ENCODE results near the gene HEPN1. TPM values are rescaled to one million over a fixed set of nuclear protein-coding genes. Genes with fewer than 3 reads are reported as not detected.

HEPN1 gene
- total RNA-seq, 1 donor from 2014 or later, result not detected

- no peak overlapping the region for H3K27ac ChIP-seq (ENCODE audit: low read depth, low read length)
- no peak overlapping the region for H3K4me3 ChIP-seq (ENCODE audit: low read length in 3 of 3)
- no peak overlapping the region for H3K9ac ChIP-seq (ENCODE audit: low read depth in 1 of 3, low read length in 3 of 3)
- peaks cover 2 to 7% (median 3%) of the 10 kb centered on the region in 3 donors for H3K4me1 ChIP-seq (ENCODE audit: control insufficient read depth in 3 of 3, insufficient read depth in 3 of 3, low read length in 3 of 3)
- no peaks in the 10 kb centered on the region for H3K36me3 ChIP-seq (ENCODE audit: control insufficient read depth in 3 of 3, insufficient read depth in 3 of 3, low read length in 3 of 3)
- H3K9me3 ChIP-seq (ENCODE audit: control insufficient read depth in 3 of 3, low read length in 3 of 3), result no peaks in the 10 kb centered on the region
- H3K27me3 ChIP-seq (ENCODE audit: control insufficient read depth in 3 of 3, insufficient read depth in 3 of 3, low read length in 3 of 3), result peaks cover 2 to 27% (median 16%) of the 10 kb centered on the region in 3 donors
Measured at GRCh38 chr11:124919898-124920297, 848 bp downstream of the HEPN1 start.

GRCh38 chr11:124920356-124920755 lies 1.3 kb downstream of the HEPN1 start:
- no peak overlapping the region for H3K9ac ChIP-seq (ENCODE audit: low read depth in 1 of 3, low read length in 3 of 3)

GRCh38 chr11:124920870-124921609 lies 2.0 kb downstream of the HEPN1 start:
- Histone ChIP-seq H3K4me1 (ENCODE audit: control insufficient read depth in 3 of 3, insufficient read depth in 3 of 3, low read length in 3 of 3) (peaks cover 2 to 7% (median 3%) of the 10 kb centered on the region in 3 donors), H3K9me3 (ENCODE audit: control insufficient read depth in 3 of 3, low read length in 3 of 3) (no peaks in the 10 kb centered on the region), H3K36me3 (ENCODE audit: control insufficient read depth in 3 of 3, insufficient read depth in 3 of 3, low read length in 3 of 3) (no peaks in the 10 kb centered on the region), H3K27ac (ENCODE audit: low read depth, low read length) (peak overlapping the region; percentile 5), H3K4me3 (ENCODE audit: low read length in 3 of 3) (peak overlapping the region; percentile 20 to 67 (median 65)), H3K9ac (ENCODE audit: low read depth in 1 of 3, low read length in 3 of 3) (peak overlapping the region in 2 of 3 donors; percentile 20 to 62), H3K27me3 (ENCODE audit: control insufficient read depth in 3 of 3, insufficient read depth in 3 of 3, low read length in 3 of 3) (peaks cover 2 to 27% (median 16%) of the 10 kb centered on the region in 3 donors)

More at GRCh38 chr11:124920356-124920755, 1.3 kb downstream of the HEPN1 start:
- peaks cover 2 to 7% (median 3%) of the 10 kb centered on the region in 3 donors for H3K4me1 ChIP-seq (ENCODE audit: control insufficient read depth in 3 of 3, insufficient read depth in 3 of 3, low read length in 3 of 3)
- H3K9me3 ChIP-seq (ENCODE audit: control insufficient read depth in 3 of 3, low read length in 3 of 3), result no peaks in the 10 kb centered on the region
- peaks cover 2 to 27% (median 16%) of the 10 kb centered on the region in 3 donors for H3K27me3 ChIP-seq (ENCODE audit: control insufficient read depth in 3 of 3, insufficient read depth in 3 of 3, low read length in 3 of 3)
- no peaks in the 10 kb centered on the region for H3K36me3 ChIP-seq (ENCODE audit: control insufficient read depth in 3 of 3, insufficient read depth in 3 of 3, low read length in 3 of 3)
- no peak overlapping the region for H3K27ac ChIP-seq (ENCODE audit: low read depth, low read length)
- peak overlapping the region in 1 of 3 donors; percentile 20 for H3K4me3 ChIP-seq (ENCODE audit: low read length in 3 of 3)

- Histone ChIP-seq H3K4me1 (ENCODE audit: control insufficient read depth in 3 of 3, insufficient read depth in 3 of 3, low read length in 3 of 3) (peaks cover 2 to 7% (median 3%) of the 10 kb centered on the region in 3 donors), H3K36me3 (ENCODE audit: control insufficient read depth in 3 of 3, insufficient read depth in 3 of 3, low read length in 3 of 3) (no peaks in the 10 kb centered on the region), H3K4me3 (ENCODE audit: low read length in 3 of 3) (no peak overlapping the region), H3K9ac (ENCODE audit: low read depth in 1 of 3, low read length in 3 of 3) (no peak overlapping the region), H3K27me3 (ENCODE audit: control insufficient read depth in 3 of 3, insufficient read depth in 3 of 3, low read length in 3 of 3) (peaks cover 2 to 27% (median 16%) of the 10 kb centered on the region in 3 donors), H3K9me3 (ENCODE audit: control insufficient read depth in 3 of 3, low read length in 3 of 3) (no peaks in the 10 kb centered on the region), H3K27ac (ENCODE audit: low read depth, low read length) (no peak overlapping the region)
Measured at GRCh38 chr11:124922831-124923230, 3.8 kb downstream of the HEPN1 start.

GRCh38 chr11:124923296-124923695 lies 4.2 kb downstream of the HEPN1 start:
- no peaks in the 10 kb centered on the region for H3K9me3 ChIP-seq (ENCODE audit: control insufficient read depth in 3 of 3, low read length in 3 of 3)
- H3K36me3 ChIP-seq (ENCODE audit: control insufficient read depth in 3 of 3, insufficient read depth in 3 of 3, low read length in 3 of 3), result no peaks in the 10 kb centered on the region
- H3K9ac ChIP-seq (ENCODE audit: low read depth in 1 of 3, low read length in 3 of 3), result no peak overlapping the region
- H3K27ac ChIP-seq (ENCODE audit: low read depth, low read length), result no peak overlapping the region
- H3K27me3 ChIP-seq (ENCODE audit: control insufficient read depth in 3 of 3, insufficient read depth in 3 of 3, low read length in 3 of 3), result peaks cover 2 to 27% (median 16%) of the 10 kb centered on the region in 3 donors
- H3K4me3 ChIP-seq (ENCODE audit: low read length in 3 of 3), result no peak overlapping the region
- peaks cover 2 to 7% (median 3%) of the 10 kb centered on the region in 3 donors for H3K4me1 ChIP-seq (ENCODE audit: control insufficient read depth in 3 of 3, insufficient read depth in 3 of 3, low read length in 3 of 3)

- H3K9ac ChIP-seq (ENCODE audit: low read depth in 1 of 3, low read length in 3 of 3), result no peak overlapping the region
Measured at GRCh38 chr11:124928942-124929665, 10.1 kb downstream of the HEPN1 start.

GRCh38 chr11:124930799-124931198 lies 11.7 kb downstream of the HEPN1 start:
- Histone ChIP-seq H3K36me3 (ENCODE audit: control insufficient read depth in 3 of 3, insufficient read depth in 3 of 3, low read length in 3 of 3) (no peaks in the 10 kb centered on the region), H3K27ac (ENCODE audit: low read depth, low read length) (no peak overlapping the region), H3K27me3 (ENCODE audit: control insufficient read depth in 3 of 3, insufficient read depth in 3 of 3, low read length in 3 of 3) (no peaks in the 10 kb centered on the region), H3K4me1 (ENCODE audit: control insufficient read depth in 3 of 3, insufficient read depth in 3 of 3, low read length in 3 of 3) (no peaks in the 10 kb centered on the region), H3K9me3 (ENCODE audit: control insufficient read depth in 3 of 3, low read length in 3 of 3) (no peaks in the 10 kb centered on the region), H3K9ac (ENCODE audit: low read depth in 1 of 3, low read length in 3 of 3) (no peak overlapping the region), H3K4me3 (ENCODE audit: low read length in 3 of 3) (no peak overlapping the region)

More at GRCh38 chr11:124928942-124929665, 10.1 kb downstream of the HEPN1 start:
- Histone ChIP-seq H3K27me3 (ENCODE audit: control insufficient read depth in 3 of 3, insufficient read depth in 3 of 3, low read length in 3 of 3) (no peaks in the 10 kb centered on the region), H3K36me3 (ENCODE audit: control insufficient read depth in 3 of 3, insufficient read depth in 3 of 3, low read length in 3 of 3) (no peaks in the 10 kb centered on the region), H3K9me3 (ENCODE audit: control insufficient read depth in 3 of 3, low read length in 3 of 3) (no peaks in the 10 kb centered on the region), H3K27ac (ENCODE audit: low read depth, low read length) (no peak overlapping the region), H3K4me1 (ENCODE audit: control insufficient read depth in 3 of 3, insufficient read depth in 3 of 3, low read length in 3 of 3) (no peaks in the 10 kb centered on the region), H3K4me3 (ENCODE audit: low read length in 3 of 3) (no peak overlapping the region)

GRCh38 chr11:124934862-124935547 lies 16.0 kb downstream of the HEPN1 start:
- no peaks in the 10 kb centered on the region for H3K4me1 ChIP-seq (ENCODE audit: control insufficient read depth in 3 of 3, insufficient read depth in 3 of 3, low read length in 3 of 3)
- no peaks in the 10 kb centered on the region for H3K36me3 ChIP-seq (ENCODE audit: control insufficient read depth in 3 of 3, insufficient read depth in 3 of 3, low read length in 3 of 3)
- H3K4me3 ChIP-seq (ENCODE audit: low read length in 3 of 3), result no peak overlapping the region
- H3K27ac ChIP-seq (ENCODE audit: low read depth, low read length), result no peak overlapping the region
- peaks cover 0 to 2% (median 0%) of the 10 kb centered on the region in 3 donors for H3K27me3 ChIP-seq (ENCODE audit: control insufficient read depth in 3 of 3, insufficient read depth in 3 of 3, low read length in 3 of 3)
- H3K9me3 ChIP-seq (ENCODE audit: control insufficient read depth in 3 of 3, low read length in 3 of 3), result no peaks in the 10 kb centered on the region
- no peak overlapping the region for H3K9ac ChIP-seq (ENCODE audit: low read depth in 1 of 3, low read length in 3 of 3)

- no peaks in the 10 kb centered on the region for H3K4me1 ChIP-seq (ENCODE audit: control insufficient read depth in 3 of 3, insufficient read depth in 3 of 3, low read length in 3 of 3)
- H3K9me3 ChIP-seq (ENCODE audit: control insufficient read depth in 3 of 3, low read length in 3 of 3), result no peaks in the 10 kb centered on the region
- no peaks in the 10 kb centered on the region for H3K36me3 ChIP-seq (ENCODE audit: control insufficient read depth in 3 of 3, insufficient read depth in 3 of 3, low read length in 3 of 3)
- no peak within 1 kb of the TSS for H3K4me3 ChIP-seq (ENCODE audit: low read length in 3 of 3)
- H3K9ac ChIP-seq (ENCODE audit: low read depth in 1 of 3, low read length in 3 of 3), result no peak within 1 kb of the TSS
- H3K27me3 ChIP-seq (ENCODE audit: control insufficient read depth in 3 of 3, insufficient read depth in 3 of 3, low read length in 3 of 3), result peaks cover 0 to 2% (median 0%) of the 10 kb centered on the region in 3 donors
- no peak within 1 kb of the TSS for H3K27ac ChIP-seq (ENCODE audit: low read depth, low read length)
Measured at GRCh38 chr11:124935548-124936514, 16.8 kb downstream of the HEPN1 start, which contains the start of gene HEPACAM. Gene HEPACAM (minus strand): TSS chr11:124936047. CDS start chr11:124936006, 41 bp downstream.

Measured in skeletal muscle tissue (tissue), 4 donors.